Hippocampal formation (tissue), 2 donors: ENCODE data around the gene CALN1.

Source experiments
- DNase-seq, 2 donors: peaks; one replicate each; lab custom pipeline; 2025; lab: John Stamatoyannopoulos, UW

Gene CALN1

GRCh38 chr7:72187179-72187578 is 225.0 kb downstream of the CALN1 start:
- DNase-seq, result no peak

GRCh38 chr7:72183835-72184234 is 228.3 kb downstream of the CALN1 start:
- DNase-seq, result no peak

- peak in 1 of 2 donors; percentile 44 for DNase-seq
Measured at GRCh38 chr7:72182036-72182435, 230.1 kb downstream of the CALN1 start.

- DNase-seq, result no peak
Measured at GRCh38 chr7:72176875-72177274, 235.3 kb downstream of the CALN1 start.

- DNase-seq, result no peak
Measured at GRCh38 chr7:72170475-72170874, 241.7 kb downstream of the CALN1 start.

GRCh38 chr7:72163271-72163670 is 248.9 kb downstream of the CALN1 start:
- no peak for DNase-seq

- no peak for DNase-seq
Measured at GRCh38 chr7:72161534-72161933, 250.6 kb downstream of the CALN1 start.

- no peak for DNase-seq
Measured at GRCh38 chr7:72159911-72160310, 252.2 kb downstream of the CALN1 start.

GRCh38 chr7:72156671-72157070 is 255.5 kb downstream of the CALN1 start:
- no peak for DNase-seq

GRCh38 chr7:72153132-72153512 is 259.0 kb downstream of the CALN1 start:
- no peak for DNase-seq

GRCh38 chr7:72152161-72153131 is 259.7 kb downstream of the CALN1 start:
- DNase-seq, result peak; percentile 68 to 97

GRCh38 chr7:72140566-72140965 is 271.6 kb downstream of the CALN1 start:
- DNase-seq, result no peak

- no peak for DNase-seq
Measured at GRCh38 chr7:72127136-72127535, 285.0 kb downstream of the CALN1 start.

- DNase-seq, result no peak
Measured at GRCh38 chr7:72123913-72124312, 288.2 kb downstream of the CALN1 start.

GRCh38 chr7:72118366-72118765 is 293.8 kb downstream of the CALN1 start:
- no peak for DNase-seq

GRCh38 chr7:72114129-72114528 is 298.0 kb downstream of the CALN1 start:
- DNase-seq, result no peak

GRCh38 chr7:72112992-72113391 is 299.1 kb downstream of the CALN1 start:
- no peak for DNase-seq

GRCh38 chr7:72112530-72112929 is 299.6 kb downstream of the CALN1 start:
- DNase-seq, result no peak

- DNase-seq, result no peak
Measured at GRCh38 chr7:72111086-72111485, 301.1 kb downstream of the CALN1 start.

- no peak for DNase-seq
Measured at GRCh38 chr7:72109566-72109965, 302.6 kb downstream of the CALN1 start.

- no peak for DNase-seq
Measured at GRCh38 chr7:72106405-72106804, 305.7 kb downstream of the CALN1 start.

GRCh38 chr7:72101444-72101843 is 310.7 kb downstream of the CALN1 start:
- no peak for DNase-seq

- no peak for DNase-seq
Measured at GRCh38 chr7:72099784-72100183, 312.4 kb downstream of the CALN1 start.
